Activated T-cell treated with anti-CD3 and anti-CD28 coated beads for 48 hours (primary cell): ENCODE results near the gene TNNT3.

Source experiments
- DNase-seq: peaks from one replicate; pipeline ENCODE4 v3.0.0-alpha.2; 2020; ENCODE audit warnings: low read depth

TNNT3 gene

DNA sequence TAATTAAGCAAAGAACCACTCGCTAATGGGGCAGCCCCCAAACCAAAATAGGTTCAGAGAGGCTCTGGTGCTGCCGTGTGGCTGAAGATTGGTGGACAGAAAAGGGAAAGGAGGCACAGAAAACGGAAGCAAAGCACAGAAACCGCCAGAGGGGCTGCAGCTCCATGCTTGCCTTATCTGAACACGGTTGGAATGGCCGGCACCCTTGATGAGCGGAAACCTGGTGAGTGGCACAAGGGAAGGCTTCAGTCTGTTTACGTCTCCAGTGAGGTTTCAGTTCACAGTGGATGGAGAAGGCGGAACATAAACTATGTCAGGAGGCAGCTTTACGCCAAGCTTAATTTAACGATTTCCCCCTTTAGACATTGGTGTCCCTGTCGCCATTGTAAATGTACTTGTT is 22.6 kb upstream of the TNNT3 start:
- DNase-seq = no peak

DNA sequence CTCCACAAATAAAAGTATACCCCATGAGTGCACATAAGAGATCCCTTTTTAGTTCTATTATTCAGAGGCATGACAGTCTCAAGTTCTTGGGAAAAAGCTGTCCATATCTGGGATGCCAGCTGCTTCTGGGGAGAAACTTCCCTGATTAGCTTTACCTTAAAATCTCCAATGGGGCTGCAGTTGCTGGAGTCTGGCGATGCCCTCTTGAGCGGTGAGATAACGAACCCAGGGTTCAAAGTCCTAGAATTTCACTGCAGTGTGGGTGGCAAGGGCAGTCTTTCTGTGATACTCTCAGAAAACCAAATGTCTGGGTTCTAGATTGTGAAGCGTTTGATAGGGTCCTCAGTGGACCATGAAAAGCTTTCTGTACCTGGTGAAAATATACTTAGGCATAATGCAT is 20.4 kb upstream of the TNNT3 start:
- no peak for DNase-seq

DNA sequence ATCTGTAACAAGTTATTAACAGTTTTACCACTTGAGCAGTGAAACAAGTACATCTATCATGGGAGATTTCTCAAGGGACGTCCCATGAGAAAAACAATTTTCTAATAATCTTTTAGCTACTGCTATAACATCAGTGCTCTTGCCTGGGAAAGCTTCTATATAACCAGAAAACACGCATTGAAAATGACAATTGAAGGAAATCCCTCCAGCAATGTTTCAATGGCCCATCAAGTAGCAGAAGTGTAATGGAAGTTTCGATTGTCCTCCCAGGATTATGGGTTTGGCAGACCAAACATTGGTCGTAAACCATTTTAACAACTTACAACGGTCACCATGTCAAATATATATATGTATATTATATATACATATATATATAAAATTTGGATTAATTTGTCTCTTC is 19.8 kb upstream of the TNNT3 start:
- no peak for DNase-seq

DNA sequence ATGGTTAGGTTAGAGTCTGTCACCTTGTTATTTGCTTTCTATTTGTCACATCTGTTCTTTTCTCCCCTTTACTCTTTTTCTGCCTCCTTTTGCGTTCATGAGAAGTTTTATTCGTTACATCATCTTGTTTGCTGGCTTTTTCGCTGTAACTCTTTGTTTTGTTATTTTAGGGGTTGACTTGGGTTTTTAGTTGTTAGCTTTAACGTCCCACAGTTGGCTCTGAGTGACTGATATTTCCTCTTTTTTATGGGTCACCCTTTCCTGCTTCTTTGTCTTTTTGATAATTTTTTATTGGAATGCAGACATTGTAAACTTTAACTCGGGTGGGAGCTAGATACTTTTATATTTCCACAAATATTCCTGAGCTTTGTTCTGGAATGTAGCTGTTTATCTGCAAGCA is 13.3 kb upstream of the TNNT3 start:
- no peak for DNase-seq

DNA sequence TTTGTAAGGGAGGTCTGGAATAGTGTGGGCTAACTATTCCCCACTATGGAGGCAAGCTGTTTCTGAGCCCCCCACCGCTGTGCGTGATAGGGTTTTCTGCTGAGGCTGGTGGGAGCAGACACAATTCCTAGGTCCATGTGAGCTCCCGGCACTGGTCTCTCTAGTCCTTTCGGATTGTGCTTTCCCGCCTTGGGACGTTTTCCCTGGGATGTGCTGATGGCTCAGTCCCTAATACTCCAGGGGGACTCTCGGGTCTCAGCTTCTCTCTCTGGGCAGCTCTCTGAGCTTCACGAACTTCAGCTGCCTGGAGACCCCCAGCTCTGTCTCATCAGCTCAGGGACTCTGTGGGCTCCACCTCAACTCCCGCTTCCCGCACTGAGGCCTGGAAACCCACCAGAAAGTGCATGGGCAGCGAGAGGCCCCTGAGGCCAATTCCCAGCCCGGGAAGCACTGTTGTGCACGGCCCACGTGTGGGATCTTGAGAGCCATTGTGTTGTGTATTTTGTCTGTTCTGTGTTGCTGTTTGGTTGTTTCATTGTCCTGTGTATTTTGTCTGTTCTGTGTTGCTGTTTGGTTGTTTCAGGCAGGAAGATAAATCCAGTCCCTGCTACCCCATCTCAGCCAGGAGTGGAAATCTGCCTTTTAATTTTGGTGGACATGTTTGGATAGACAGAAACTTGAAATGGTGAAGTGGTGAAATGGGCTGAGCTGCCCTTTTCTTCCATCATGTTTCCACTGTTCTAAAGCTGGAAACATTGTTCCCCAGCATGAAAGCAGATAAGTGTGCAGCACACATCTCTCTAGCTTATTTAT is 12.7 kb upstream of the TNNT3 start:
- DNase-seq = no peak

DNA sequence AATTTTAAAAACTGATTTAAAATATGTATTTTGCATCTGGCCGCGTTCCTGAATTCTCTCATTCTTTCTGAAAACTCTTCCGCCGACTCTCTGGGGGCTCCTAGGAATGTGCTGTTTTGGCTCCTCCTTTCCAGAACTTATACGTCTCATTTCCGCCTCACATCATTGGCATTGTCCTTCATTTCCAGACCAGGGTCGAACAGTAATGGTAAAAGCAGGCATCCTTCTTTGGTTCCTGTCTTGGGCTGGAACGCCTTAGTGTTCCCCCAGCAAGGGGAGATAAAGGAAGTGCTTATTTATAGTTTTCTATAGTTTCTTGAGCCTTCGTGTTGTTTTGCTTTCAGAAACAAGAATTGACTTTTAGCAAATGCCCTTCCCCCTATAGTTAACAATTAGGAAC is 10.9 kb upstream of the TNNT3 start:
- DNase-seq = no peak

DNA sequence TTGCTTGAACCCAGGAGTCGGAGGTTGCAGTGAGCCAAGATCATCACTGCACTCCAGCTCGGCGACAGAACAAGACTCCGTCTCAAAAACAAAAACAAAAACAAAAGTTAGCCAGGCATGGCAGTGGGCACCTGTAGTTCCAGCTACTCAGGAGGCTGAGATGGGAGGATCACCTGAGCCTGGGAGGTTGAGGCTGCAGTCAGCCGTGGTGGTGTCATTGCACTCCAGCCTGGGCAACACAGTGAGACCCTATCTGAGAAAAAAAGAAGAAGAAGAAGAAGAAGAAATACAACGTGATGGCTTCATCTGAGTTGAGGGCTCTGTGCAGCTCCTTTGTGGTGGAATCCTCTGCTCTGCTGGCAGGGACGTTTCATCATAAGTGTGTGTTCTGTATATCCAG is 10.0 kb upstream of the TNNT3 start:
- DNase-seq = no peak

DNA sequence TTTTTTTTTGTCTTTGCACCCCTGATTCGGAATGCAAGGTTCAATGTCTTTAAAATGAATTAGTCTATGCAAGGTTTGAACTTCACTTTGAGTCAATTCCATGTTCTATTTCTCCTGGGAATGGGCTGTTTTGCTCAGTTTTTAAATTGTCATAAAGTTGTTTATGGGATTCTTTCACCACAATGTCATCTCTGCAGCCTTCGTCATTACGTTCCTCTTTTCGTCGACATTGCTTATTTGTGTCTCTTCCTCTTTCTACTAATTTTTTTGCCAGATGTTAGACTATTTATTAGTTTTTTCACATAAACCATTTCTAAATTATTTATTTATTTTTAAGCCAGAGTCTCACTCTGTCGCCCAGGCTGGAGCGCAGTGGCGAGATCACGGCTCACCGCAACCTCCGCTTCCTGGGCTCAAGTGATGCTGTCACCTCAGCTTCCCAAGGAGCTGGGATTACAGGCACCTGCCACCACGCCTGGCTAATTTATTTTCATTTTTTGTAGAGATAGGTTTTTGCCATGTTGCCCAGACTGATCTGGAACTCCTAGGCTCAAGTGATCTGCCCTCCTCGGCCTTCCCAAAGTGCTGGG is 7.1 kb upstream of the TNNT3 start:
- DNase-seq = no peak

DNA sequence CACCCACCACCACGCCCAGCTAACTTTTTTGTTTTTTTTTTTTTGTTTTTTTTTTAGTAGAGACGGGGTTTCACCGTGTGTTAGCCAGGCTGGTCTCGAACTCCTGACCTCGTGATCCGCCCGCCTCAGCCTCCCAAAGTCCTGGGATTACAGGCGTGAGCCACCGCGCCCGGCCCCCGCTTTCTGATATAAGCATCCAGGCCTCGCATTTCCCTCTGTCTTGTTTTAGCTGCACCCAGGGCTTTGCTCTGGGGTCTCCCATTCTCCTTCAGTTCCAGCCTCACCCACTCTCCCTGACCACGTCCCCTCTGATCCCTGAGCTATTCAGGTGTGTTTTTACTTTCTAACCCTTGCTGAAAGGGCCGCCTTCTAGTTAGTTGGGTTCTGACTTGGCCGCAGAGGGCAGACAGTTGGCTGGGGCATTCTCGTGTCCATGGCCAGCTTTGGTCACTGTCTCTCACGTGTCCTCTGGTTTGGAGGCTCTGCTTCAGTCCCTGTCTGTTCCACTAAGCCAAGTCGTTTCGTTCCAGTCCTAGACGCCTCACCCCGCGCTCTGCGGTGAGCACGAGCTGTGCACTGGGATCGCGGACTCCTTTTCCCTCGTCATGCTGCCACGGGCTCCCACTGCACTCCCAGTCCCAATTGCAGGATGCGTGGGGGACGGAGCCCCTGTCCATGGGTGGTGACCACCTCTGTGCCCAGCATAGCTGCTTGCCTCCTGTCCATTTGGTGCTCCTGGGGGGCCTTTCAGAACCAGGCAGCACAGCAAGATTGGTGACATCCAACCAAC is 6.0 kb upstream of the TNNT3 start:
- DNase-seq = no peak

DNA sequence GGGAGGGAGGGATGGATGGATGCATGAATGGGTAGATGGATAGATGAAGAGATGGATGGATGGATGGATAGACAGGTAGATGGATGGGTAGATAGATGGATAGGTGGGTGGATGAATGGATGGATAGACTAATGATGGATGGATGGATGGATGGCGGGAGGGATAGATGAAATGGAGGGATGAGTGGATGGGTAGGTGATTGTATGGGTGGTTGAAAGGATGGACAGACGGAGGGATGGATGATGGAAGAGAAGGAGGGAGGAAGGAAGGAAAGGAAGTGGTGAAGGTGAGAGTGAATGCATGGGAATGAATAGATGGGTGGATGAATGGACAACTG is 3.7 kb upstream of the TNNT3 start:
- no peak for DNase-seq

DNA sequence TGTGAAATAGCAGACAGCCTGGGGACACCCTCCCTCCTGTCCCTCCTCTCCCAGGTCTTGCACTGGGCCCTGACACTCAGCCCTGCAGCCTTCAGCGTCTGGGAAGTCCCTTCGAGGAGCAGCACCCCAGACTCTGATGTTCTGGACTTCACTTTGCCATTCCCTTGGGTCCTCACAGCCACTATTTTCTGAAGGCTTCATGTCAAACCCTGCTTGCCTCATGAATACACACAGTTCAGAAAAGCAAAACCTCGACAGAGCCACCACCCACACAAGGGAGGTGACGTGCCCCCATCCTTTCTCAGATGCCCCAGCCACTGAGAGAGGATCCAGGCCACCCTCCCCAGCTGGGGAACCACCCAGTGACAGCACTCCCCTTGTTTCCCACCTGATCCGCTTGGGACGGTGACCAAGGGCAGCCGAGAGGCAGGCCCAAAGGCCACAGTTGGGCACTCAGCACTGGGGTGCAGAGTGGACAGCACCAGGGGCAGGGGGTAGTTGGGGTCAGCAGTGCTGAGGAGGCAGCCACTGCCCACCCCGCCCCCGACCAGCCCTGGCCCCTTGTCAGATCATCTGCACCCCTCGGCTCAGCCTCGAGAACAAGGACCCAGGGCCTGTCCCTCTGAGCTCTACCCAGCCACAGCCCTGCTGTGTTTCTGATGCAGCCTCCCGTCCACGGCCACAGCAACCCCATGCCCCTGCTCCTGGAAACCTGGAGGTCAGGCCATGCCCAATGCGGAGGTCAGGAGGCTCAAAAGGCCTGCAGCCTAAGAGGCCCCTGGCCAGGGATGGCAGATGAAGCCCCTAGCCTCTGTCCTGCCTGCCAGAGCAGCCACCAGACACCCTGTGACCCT is 3.1 kb upstream of the TNNT3 start:
- no peak for DNase-seq

DNA sequence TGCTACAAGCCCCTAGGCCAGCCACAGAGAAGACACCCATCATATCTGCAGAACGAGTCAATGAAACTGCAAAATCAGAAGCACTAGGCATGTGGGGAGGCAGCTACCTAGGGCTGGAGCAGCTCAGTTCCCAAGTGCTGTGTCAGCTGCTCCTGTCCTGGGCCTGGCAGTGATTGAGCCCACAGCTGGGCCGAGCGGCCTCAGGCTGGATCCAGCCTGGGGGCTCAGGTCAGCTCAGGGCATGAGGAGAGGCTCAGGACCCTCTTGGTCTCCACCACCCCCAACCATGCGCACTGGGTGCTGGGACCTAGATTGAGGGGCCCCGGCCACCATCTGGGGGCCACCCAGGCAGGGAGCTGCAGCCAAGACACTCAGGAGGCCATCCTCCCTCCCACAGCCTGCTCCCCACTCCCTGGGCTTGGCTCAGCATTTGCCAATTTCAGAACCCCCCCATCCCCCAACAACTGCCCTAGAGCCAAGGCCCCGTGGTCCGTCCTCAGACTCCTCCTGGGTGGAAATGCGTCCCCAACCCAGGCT is 2.4 kb upstream of the TNNT3 start:
- no peak for DNase-seq

DNA sequence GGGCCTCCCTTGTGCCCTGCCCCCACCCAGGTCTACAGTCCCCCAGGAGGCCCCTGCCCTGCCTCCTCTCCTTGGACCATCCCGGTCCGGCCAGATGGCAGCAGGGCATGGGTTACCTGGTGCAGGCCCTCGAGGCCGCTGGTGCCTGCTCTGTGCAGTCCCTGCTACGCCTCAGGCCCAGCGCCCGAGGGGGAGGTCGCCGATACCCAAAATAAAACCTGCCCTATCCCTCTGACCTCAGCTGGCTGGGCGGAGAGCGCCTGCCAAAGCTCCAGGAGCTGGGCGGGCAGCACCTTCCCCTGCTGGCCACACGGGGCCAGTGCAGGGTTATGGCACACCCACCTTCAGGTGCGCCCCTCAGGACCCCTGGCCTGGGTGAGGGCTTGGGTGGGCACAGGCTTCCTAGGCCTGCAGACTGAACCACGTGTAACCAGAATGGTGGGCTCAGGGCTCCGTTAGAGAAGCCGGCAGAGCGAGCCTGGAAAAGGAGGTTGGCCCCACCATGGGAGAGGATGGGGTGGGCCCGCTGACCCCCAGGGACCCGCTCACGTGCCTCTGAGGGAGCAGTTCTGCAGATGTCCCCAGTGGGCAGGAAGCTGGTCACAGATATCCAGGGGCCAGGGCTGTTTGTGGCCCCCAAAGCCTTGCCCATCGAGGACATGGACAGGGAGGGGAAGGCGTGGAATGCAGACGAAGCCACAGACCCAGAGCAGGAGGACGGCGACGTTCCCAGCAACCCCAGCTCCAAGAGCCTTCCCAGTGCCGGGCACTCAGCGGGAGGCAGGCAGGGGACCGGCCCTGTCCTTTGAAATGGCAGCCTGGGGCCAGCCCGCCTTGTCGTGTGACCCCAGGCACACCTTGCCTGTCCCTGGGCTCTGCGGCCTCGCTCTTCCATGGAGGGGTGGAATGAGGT is 1.7 kb upstream of the TNNT3 start:
- DNase-seq = no peak

DNA sequence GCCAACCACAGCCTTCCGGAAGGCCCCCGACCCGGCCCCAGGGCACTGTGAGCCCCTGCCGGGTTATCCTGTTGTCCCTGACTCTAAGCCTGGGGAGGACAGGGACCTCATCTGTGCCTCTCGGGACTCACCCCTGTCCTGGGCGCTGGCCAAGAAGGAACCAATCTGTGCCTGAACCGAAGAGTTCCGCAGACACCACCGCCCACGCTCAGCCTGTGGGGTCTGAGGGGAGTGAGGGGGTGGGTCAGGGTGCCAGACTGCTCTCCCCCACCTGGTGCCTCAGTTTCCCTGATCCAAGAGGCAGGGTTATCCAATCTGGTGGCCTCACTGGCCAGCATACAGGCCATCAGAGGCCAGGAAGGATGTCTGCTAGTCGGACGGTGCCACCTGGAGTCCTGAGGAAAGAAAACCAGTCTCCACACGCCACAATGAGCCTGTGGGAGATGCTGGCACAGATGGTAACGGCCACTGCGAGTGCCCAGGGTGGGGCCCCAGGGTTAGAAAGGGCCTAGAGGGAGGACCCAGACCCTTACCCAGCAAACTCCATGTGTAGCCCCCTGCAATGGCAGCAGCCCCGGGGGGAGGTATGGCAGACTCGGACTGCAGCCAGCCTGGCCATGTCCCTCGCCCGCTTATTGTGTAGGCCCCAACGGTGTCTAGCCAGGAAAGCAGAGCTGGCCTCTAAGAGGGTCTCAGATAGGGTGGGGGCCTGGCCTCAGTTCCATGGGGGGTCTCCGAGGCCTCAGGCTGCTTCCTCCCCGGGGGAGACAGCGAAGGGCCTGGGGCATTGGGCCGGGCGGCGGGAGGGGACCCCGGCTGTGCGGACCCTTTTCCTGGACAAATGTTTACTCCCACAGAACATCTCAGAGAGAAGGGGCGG is 827 bp upstream of the TNNT3 start:
- no peak for DNase-seq

DNA sequence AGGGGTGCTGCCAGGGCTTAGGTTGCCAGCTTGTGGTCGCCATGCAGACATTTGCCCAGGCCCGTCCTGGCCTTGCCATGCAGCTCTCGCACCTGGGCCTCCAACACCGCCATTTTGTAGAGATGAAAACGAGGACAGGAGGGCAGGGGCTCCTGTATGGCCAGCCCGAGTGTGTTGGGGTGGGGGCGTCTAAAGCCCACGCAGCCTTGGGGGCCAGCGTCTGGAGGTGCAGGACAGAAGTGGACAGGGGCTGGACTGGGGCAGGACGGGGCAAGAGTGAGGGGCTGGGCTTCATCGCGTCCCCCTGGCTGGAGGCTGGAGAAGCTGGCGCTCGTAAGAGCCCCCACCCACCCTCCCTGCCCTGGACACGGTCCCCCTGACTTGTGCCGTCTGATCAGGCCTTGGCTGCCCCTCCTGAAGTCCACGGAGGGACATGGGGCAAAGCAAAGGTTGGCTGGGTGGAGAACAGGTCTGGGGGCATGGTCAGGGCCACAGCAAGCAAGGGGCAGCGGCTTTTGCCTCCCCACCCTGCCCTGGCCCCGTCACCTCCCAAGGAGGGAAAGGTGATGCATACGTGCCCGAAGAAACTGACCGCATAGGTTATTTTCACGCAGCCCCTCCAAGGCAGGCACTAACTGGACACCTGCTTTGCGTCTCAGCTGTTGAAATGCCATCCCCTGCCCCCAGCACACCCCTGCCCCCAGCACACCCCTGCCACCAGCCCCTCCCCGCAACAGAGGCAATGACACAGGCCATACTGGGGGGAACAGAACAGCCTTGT is 815 bp downstream of the TNNT3 start:
- no peak for DNase-seq

DNA sequence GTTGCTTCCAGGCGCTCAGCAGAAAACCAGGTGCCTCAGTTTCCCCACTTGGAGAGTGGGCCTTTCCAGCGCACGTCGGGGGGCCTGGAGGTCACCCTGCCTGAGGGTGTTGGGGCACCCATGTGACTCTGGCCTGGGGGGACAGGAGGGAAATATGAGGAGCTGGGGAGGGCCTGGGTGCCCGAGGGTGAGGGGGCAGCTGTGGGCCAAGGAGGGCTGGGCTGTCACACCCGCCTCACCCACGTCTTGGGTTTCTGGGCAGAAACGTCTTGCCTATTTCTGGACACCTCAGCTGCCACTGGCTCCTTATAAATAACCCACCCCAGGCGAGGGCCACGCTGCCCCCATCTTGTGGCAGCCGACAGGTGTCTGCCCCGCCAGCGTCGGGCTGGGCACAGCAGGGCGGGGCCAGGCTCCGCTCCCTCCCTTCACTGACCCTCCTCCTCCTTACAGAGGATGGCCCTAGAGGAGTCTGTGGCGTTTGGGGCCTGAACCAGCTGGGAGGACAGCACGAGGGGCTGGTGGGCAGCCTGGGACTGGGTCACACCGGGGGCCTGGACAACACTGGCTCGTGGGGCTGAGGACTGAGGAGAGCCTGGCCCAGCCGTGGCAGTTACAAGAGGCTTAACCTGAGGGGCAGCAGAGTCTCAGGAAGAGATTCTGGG is 1.5 kb downstream of the TNNT3 start:
- DNase-seq = no peak

DNA sequence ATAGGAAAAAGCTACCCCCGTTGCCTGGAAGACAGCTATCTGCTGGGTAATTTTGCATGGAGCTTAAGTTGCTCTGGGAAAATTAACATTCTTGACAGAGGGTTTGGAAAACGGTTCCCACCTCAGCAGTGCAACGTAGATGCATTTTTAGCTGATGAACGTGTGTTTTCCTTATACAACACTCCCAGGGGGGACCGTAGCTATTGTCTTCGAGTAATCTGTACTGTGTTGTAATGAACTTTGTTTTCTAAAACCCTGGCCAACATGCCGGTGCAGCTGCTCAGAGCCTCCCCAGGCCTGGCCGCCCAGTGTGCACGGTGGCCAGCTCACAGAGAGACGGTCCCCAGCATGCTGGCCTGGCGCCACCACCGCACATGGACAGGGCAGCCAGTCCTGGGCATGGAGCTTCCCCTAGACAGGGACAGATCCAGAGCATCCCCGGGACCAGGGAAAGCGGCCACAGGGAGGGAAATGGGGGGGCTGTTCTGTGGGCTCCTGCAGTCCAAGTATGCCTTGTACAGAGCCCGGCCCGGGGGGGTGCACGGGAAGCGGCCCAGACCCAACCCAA is 2.2 kb downstream of the TNNT3 start:
- DNase-seq = no peak

DNA sequence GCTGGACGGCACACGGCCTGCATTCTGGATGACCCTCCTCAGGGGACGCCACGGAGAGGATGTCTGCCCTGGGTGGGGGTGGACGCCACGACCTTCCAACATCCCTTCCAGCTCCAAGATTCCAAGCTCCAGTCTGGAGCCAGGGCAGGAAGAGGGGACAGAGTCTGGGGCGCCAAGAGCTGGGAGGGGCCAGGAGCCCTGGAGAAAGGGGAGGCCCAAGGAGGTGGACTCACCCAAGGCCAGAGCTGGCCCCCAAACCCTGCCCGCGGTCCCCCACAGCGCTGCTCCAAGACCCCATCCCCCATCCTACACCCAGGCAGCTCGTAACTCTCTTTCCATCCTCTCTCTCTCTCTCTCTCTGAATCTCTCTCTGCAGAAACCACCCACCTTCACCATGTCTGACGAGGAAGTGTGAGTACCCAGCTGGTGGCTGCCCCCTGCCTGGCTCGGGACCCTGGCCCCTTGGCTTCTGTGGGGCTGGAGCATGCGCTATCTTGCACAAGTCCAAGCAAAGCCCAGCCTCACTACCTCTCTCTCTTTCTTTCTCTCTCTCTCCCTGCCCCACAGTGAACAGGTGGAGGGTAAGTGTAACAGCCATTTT is 3.1 kb downstream of the TNNT3 start:
- no peak for DNase-seq
